T-helper 17 cell (primary cell): ENCODE data around the gene MLLT6. TPM values are rescaled to one million over a fixed set of nuclear protein-coding genes. Genes with fewer than 3 reads are reported as not detected.

Experiments used
- ATAC-seq: fragments of 150-1000 bp; cut with Tn5 transposase; 2 replicates; pipeline ENCODE4 v1.10.0; 2021; ENCODE audit warnings: mild to moderate bottlenecking, moderate library complexity
- DNase-seq, 3 donors: peaks; one replicate each; pipeline versions ENCODE4 v3.0.0 to v3.0.0-alpha.2; 2020 to 2021
- H3K9me3 ChIP-seq: one replicate; pipeline ENCODE4 v1.7.0; 2013; ENCODE audit warnings: low read length, mild to moderate bottlenecking; ENCODE audit not compliant: control insufficient read depth, poor library complexity, severe bottlenecking
- H3K27ac Mint-ChIP-seq: one replicate; pipeline ENCODE4 v1.8.0; 2022; ENCODE audit warnings: mild to moderate bottlenecking, moderate library complexity, mixed read lengths
- H3K27me3 Mint-ChIP-seq: one replicate; pipeline ENCODE4 v1.8.0; 2022; ENCODE audit warnings: mixed read lengths
- H3K36me3 Mint-ChIP-seq: one replicate; pipeline ENCODE4 v1.8.0; 2022; ENCODE audit warnings: low read depth, mixed read lengths
- H3K4me1 Mint-ChIP-seq: one replicate; pipeline ENCODE4 v1.8.0; 2022; ENCODE audit warnings: mild to moderate bottlenecking, mixed read lengths
- H3K4me3 Mint-ChIP-seq: one replicate; pipeline ENCODE4 v1.8.0; 2022; ENCODE audit warnings: mild to moderate bottlenecking, moderate library complexity, mixed read lengths
- total RNA-seq, 4 donors: library from RNA in 2 of 4; stranded (reverse) in 2 of 4; gene quantifications; one replicate each; pipeline ENCODE4 v1.2.3 and lab custom pipeline; 2022 to 2026

MLLT6 gene
- total RNA-seq, 2 donors from 2014 or later = 304 to 334 TPM

GRCh38 chr17:38741921-38742410 is 36.9 kb downstream of the MLLT6 start:
- Mint-ChIP-seq H3K4me1 (peaks cover 15% of the 10 kb centered on the region), H3K4me3 (no peak overlapping the region), H3K27ac (no peak overlapping the region), H3K36me3 (peaks cover 6% of the 10 kb centered on the region), H3K27me3 (peaks cover 36% of the 10 kb centered on the region)
- DNase-seq = no peak
- ATAC-seq = no peak
- no peaks in the 10 kb centered on the region for H3K9me3 ChIP-seq

- DNase-seq = no peak
- H3K27me3 Mint-ChIP-seq = peaks cover 36% of the 10 kb centered on the region
- peak; percentile 53 for ATAC-seq
- no peak overlapping the region for H3K27ac Mint-ChIP-seq
- H3K4me3 Mint-ChIP-seq = no peak overlapping the region
- H3K4me1 Mint-ChIP-seq = peaks cover 15% of the 10 kb centered on the region
- H3K9me3 ChIP-seq = no peaks in the 10 kb centered on the region
- H3K36me3 Mint-ChIP-seq = peaks cover 6% of the 10 kb centered on the region
Measured at GRCh38 chr17:38742411-38743308, 37.6 kb downstream of the MLLT6 start.

GRCh38 chr17:38743556-38744171 is 38.6 kb downstream of the MLLT6 start:
- peaks cover 8% of the 10 kb centered on the region for H3K36me3 Mint-ChIP-seq
- no peak for DNase-seq
- H3K4me3 Mint-ChIP-seq = no peak overlapping the region
- H3K9me3 ChIP-seq = no peaks in the 10 kb centered on the region
- peaks cover 18% of the 10 kb centered on the region for H3K4me1 Mint-ChIP-seq
- no peak for ATAC-seq
- no peak overlapping the region for H3K27ac Mint-ChIP-seq
- peaks cover 36% of the 10 kb centered on the region for H3K27me3 Mint-ChIP-seq

GRCh38 chr17:38745545-38745944 is 40.5 kb downstream of the MLLT6 start:
- DNase-seq (no peak), ATAC-seq (no peak)
- Mint-ChIP-seq H3K4me3 (no peak overlapping the region), H3K36me3 (peaks cover 8% of the 10 kb centered on the region), H3K27me3 (peaks cover 48% of the 10 kb centered on the region), H3K4me1 (peaks cover 28% of the 10 kb centered on the region), H3K27ac (no peak overlapping the region)
- no peaks in the 10 kb centered on the region for H3K9me3 ChIP-seq

GRCh38 chr17:38746004-38746848 is 41.2 kb downstream of the MLLT6 start:
- H3K9me3 ChIP-seq = no peaks in the 10 kb centered on the region
- Mint-ChIP-seq H3K27me3 (peaks cover 55% of the 10 kb centered on the region), H3K4me3 (peak overlapping the region; percentile 88), H3K27ac (no peak overlapping the region), H3K36me3 (peaks cover 8% of the 10 kb centered on the region), H3K4me1 (peaks cover 35% of the 10 kb centered on the region)
- DNase-seq = no peak
- ATAC-seq = no peak

- H3K27ac Mint-ChIP-seq = no peak overlapping the region
- peak overlapping the region; percentile 88 for H3K4me3 Mint-ChIP-seq
- H3K4me1 Mint-ChIP-seq = peaks cover 41% of the 10 kb centered on the region
- DNase-seq (no peak), ATAC-seq (no peak)
- peaks cover 55% of the 10 kb centered on the region for H3K27me3 Mint-ChIP-seq
- H3K36me3 Mint-ChIP-seq = peaks cover 10% of the 10 kb centered on the region
- H3K9me3 ChIP-seq = no peaks in the 10 kb centered on the region
Measured at GRCh38 chr17:38746849-38747462, 41.9 kb downstream of the MLLT6 start.

- peaks cover 46% of the 10 kb centered on the region for H3K4me1 Mint-ChIP-seq
- no peaks in the 10 kb centered on the region for H3K9me3 ChIP-seq
- ATAC-seq = no peak
- no peak overlapping the region for H3K27ac Mint-ChIP-seq
- peak in 1 of 3 donors; percentile 31 for DNase-seq
- peaks cover 13% of the 10 kb centered on the region for H3K36me3 Mint-ChIP-seq
- peaks cover 48% of the 10 kb centered on the region for H3K27me3 Mint-ChIP-seq
- peak overlapping the region; percentile 88 for H3K4me3 Mint-ChIP-seq
Measured at GRCh38 chr17:38747463-38748148, 42.5 kb downstream of the MLLT6 start.

- DNase-seq (no peak), ATAC-seq (no peak)
- Mint-ChIP-seq H3K27ac (no peak within 1 kb of the TSS), H3K4me1 (peaks cover 46% of the 10 kb centered on the region), H3K27me3 (peaks cover 45% of the 10 kb centered on the region), H3K36me3 (peaks cover 14% of the 10 kb centered on the region), H3K4me3 (peak within 1 kb of the TSS; percentile 88)
- H3K9me3 ChIP-seq = no peaks in the 10 kb centered on the region
Measured at GRCh38 chr17:38748149-38748891, 43.2 kb downstream of the MLLT6 start, which contains the start of gene PCGF2. TSS of gene PCGF2 (minus strand) at chr17:38748336. CDS start at chr17:38740402, 7,934 bp downstream.

- Mint-ChIP-seq H3K27me3 (peaks cover 45% of the 10 kb centered on the region), H3K36me3 (peaks cover 16% of the 10 kb centered on the region)
Measured at GRCh38 chr17:38748892-38749222, 43.8 kb downstream of the MLLT6 start.

GRCh38 chr17:38749223-38750043 is 44.4 kb downstream of the MLLT6 start:
- Mint-ChIP-seq H3K27ac (no peak overlapping the region), H3K4me3 (peak overlapping the region; percentile 70), H3K27me3 (peaks cover 41% of the 10 kb centered on the region), H3K36me3 (peaks cover 17% of the 10 kb centered on the region), H3K4me1 (peaks cover 51% of the 10 kb centered on the region)
- ATAC-seq (no peak), DNase-seq (no peak)
- H3K9me3 ChIP-seq = no peaks in the 10 kb centered on the region

More at GRCh38 chr17:38748892-38749222, 43.8 kb downstream of the MLLT6 start:
- H3K4me1 Mint-ChIP-seq = peaks cover 49% of the 10 kb centered on the region
- H3K27ac Mint-ChIP-seq = no peak overlapping the region
- peak overlapping the region; percentile 75 for H3K4me3 Mint-ChIP-seq
- DNase-seq (no peak), ATAC-seq (no peak)
- H3K9me3 ChIP-seq = no peaks in the 10 kb centered on the region

- Mint-ChIP-seq H3K4me1 (peaks cover 54% of the 10 kb centered on the region), H3K36me3 (peaks cover 15% of the 10 kb centered on the region), H3K4me3 (peak overlapping the region; percentile 70), H3K27me3 (peaks cover 36% of the 10 kb centered on the region), H3K27ac (no peak overlapping the region)
- no peak for ATAC-seq
- H3K9me3 ChIP-seq = no peaks in the 10 kb centered on the region
- DNase-seq = no peak
Measured at GRCh38 chr17:38750044-38750311, 44.9 kb downstream of the MLLT6 start.
